GM12878 (cell line): ENCODE results near the gene STAG2.

Experiments used
- CTCF ChIP-seq, 3 experiments: IDR thresholded peaks in 2 of 3; conservative IDR thresholded peaks in 1 of 3; 2 replicates each; pipeline ENCODE4 v1.5.1; 2011; ENCODE audit warnings: low read depth in 3 of 3, low read length in 3 of 3, mild to moderate bottlenecking in 3 of 3, control low read depth in 2 of 3, moderate library complexity in 2 of 3, inconsistent platforms in 1 of 3, mixed read lengths in 1 of 3; ENCODE audit not compliant: control insufficient read depth in 2 of 3, insufficient read depth in 1 of 3; ENCODE audit errors: extremely low read depth in 1 of 3
- EGR1 ChIP-seq, 2 experiments: IDR thresholded peaks; 1 replicate in 1 of 2; 2 replicates in 1 of 2; pipeline ENCODE4 v1.6.1; 2011 to 2012; ENCODE audit warnings: low read depth in 2 of 2, low read length in 2 of 2, borderline replicate concordance in 1 of 2, mild to moderate bottlenecking in 1 of 2, moderate library complexity in 1 of 2
- EZH2 ChIP-seq: IDR thresholded peaks from 2 replicates; pipeline ENCODE4 v1.6.1; 2012; ENCODE audit warnings: low read depth, mild to moderate bottlenecking, control low read depth, inconsistent platforms, low read length, borderline replicate concordance; ENCODE audit not compliant: control insufficient read depth
- FOXM1 ChIP-seq: IDR thresholded peaks from 2 replicates; pipeline ENCODE4 v1.6.1; 2012; ENCODE audit warnings: low read depth, mild to moderate bottlenecking, inconsistent platforms, low read length, moderate library complexity
- HCFC1 ChIP-seq: fragments of 150-350 bp; IDR thresholded peaks from 2 replicates; pipeline ENCODE4 v1.6.1; 2014; ENCODE audit warnings: low read length
- JUND ChIP-seq: IDR thresholded peaks from 2 replicates; pipeline ENCODE4 v1.6.1; 2012; ENCODE audit warnings: low read depth, mild to moderate bottlenecking, low read length, improper control_type of control experiment, moderate library complexity
- POLR2AphosphoS5 ChIP-seq: IDR thresholded peaks from 2 replicates; pipeline ENCODE4 v1.6.1; 2011; ENCODE audit warnings: mild to moderate bottlenecking, low read length, inconsistent platforms
- RAD21 ChIP-seq: IDR thresholded peaks from 2 replicates; pipeline ENCODE4 v1.6.1; 2011; ENCODE audit warnings: mild to moderate bottlenecking, low read depth, low read length, moderate library complexity; ENCODE audit not compliant: insufficient read depth
- RAD51 ChIP-seq: fragments of 450-650 bp; IDR thresholded peaks from 2 replicates; pipeline ENCODE4 v1.6.1; 2016; ENCODE audit warnings: moderate library complexity, mild to moderate bottlenecking, inconsistent platforms
- SMAD1 ChIP-seq: fragments of 450-650 bp; IDR thresholded peaks from 2 replicates; pipeline ENCODE4 v1.6.1; 2018; ENCODE audit warnings: mild to moderate bottlenecking, low read depth; ENCODE audit not compliant: partially characterized antibody
- SREBF1 ChIP-seq: IDR thresholded peaks from 2 replicates; pipeline ENCODE4 v1.6.1; 2012; ENCODE audit warnings: mild to moderate bottlenecking, low read length
- TAF1 ChIP-seq: IDR thresholded peaks from 2 replicates; pipeline ENCODE4 v1.6.1; 2011; ENCODE audit warnings: mild to moderate bottlenecking, low read depth, low read length, borderline replicate concordance
- ZBTB40 ChIP-seq: fragments of 450-650 bp; IDR thresholded peaks from 2 replicates; pipeline ENCODE4 v1.6.1; 2016; ENCODE audit warnings: mild to moderate bottlenecking, moderate library complexity, borderline replicate concordance
- ZNF24 ChIP-seq: fragments of 450-650 bp; IDR thresholded peaks from 2 replicates; pipeline ENCODE4 v1.6.1; 2017; ENCODE audit warnings: antibody characterized with exemption, mild to moderate bottlenecking

DNA sequence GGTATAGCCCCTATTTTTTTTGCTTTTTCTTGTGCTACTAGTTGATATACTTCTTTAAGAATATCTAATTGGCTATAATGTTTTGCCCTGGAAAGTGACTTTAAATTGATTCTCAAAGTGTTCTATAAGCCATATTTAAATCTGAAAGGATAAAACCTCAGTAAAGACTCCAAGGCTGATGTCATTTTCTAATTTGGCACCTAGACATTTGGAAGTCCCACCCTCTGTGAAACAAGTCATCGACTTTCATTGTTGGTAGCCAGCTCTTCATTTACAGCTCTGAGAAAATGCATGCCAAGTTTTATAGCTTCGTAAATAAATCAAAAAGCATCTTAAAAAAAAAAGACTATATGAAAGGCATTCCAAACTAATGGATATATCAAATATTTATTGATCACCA, 18.0 kb upstream of the STAG2 start:
- TF ChIP-seq SMAD1 = no peak
- TF ChIP-seq ZBTB40 = no peak
- TF ChIP-seq CTCF (IDR thresholded peaks at IDR 0.05 in 2 of 3, conservative IDR thresholded peaks at IDR 0.05 in 1 of 3; ENCODE audit: control insufficient read depth in 2 of 3, extremely low read depth in 1 of 3, insufficient read depth in 1 of 3, low read depth in 3 of 3, low read length in 3 of 3) = no peak
- TF ChIP-seq POLR2AphosphoS5 = no peak
- TF ChIP-seq ZNF24 = no peak
- TF ChIP-seq RAD51 = no peak
- no peak for TF ChIP-seq EGR1 (IDR thresholded peaks at IDR 0.05; ENCODE audit: borderline replicate concordance in 1 of 2, low read depth in 2 of 2, low read length in 2 of 2)
- no peak for TF ChIP-seq RAD21
- TF ChIP-seq TAF1 = no peak
- no peak for TF ChIP-seq FOXM1
- no peak for TF ChIP-seq JUND
- TF ChIP-seq HCFC1 = no peak
- no peak for TF ChIP-seq EZH2
- TF ChIP-seq SREBF1 = no peak
